ENCODE results near the gene ADK. TPM values are rescaled to one million over a fixed set of nuclear protein-coding genes. Genes with fewer than 3 reads are reported as not detected.

Gene ADK
- total RNA-seq, 1 donor from 2014 or later: 62.0 TPM

DNA sequence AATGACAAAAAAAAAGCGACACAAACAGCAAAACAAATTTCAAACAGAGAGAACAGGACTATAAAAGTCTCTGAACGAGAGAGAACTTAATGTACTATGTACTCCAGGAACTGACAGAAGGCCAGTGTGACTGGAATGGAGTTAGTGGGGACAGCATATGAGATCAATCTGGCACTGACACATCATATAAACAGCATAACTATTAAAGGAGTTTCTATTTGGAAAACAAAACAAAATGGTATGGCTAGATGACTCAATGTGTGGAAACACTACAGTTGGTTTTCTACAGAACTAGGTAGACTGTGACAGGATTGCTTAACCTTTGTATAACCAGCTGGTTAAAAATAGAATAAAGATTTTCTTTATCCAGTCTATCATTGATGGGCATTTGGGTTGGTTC is 442.4 kb downstream of the ADK start:
- Histone ChIP-seq H2AFZ (ENCODE audit: low read depth, low read length) (no peak overlapping the region), H3K27ac (ENCODE audit: low read depth, low read length) (no peak overlapping the region), H4K20me1 (ENCODE audit: insufficient read depth, low read length) (no peaks in the 10 kb centered on the region), H3K4me3 (ENCODE audit: insufficient read depth, low read depth, low read length) (no peak overlapping the region), H3K4me2 (ENCODE audit: low read length) (no peak overlapping the region), H3K4me1 (ENCODE audit: insufficient read depth, low read length) (peaks cover 9% of the 10 kb centered on the region), H3K36me3 (ENCODE audit: insufficient read depth, low read length) (no peaks in the 10 kb centered on the region), H3K9me3 (ENCODE audit: insufficient read depth, low read depth, low read length) (no peaks in the 10 kb centered on the region), H3K79me2 (ENCODE audit: insufficient read depth, low read length) (no peaks in the 10 kb centered on the region), H3K27me3 (ENCODE audit: insufficient read depth, low read length) (no peaks in the 10 kb centered on the region), H3K9ac (ENCODE audit: low read length) (no peak overlapping the region)
- Mint-ChIP-seq H3K4me1 (ENCODE audit: low read depth, unreplicated experiment) (peaks cover 2% of the 10 kb centered on the region), H3K4me3 (ENCODE audit: unreplicated experiment) (no peak overlapping the region), H3K9me3 (ENCODE audit: unreplicated experiment) (no peaks in the 10 kb centered on the region), H3K36me3 (ENCODE audit: low read depth, unreplicated experiment) (peaks cover 1% of the 10 kb centered on the region), H3K27ac (ENCODE audit: unreplicated experiment) (no peak overlapping the region), H3K27me3 (ENCODE audit: low read depth, unreplicated experiment) (no peaks in the 10 kb centered on the region)
- DNase-seq (ENCODE audit: low read depth) (peak; percentile 38), FAIRE-seq (no peak)
- no peak for TF ChIP-seq EZH2 (IDR thresholded peaks at IDR 0.05; ENCODE audit: insufficient read depth, low read length)
- TF ChIP-seq, protein P1, sequence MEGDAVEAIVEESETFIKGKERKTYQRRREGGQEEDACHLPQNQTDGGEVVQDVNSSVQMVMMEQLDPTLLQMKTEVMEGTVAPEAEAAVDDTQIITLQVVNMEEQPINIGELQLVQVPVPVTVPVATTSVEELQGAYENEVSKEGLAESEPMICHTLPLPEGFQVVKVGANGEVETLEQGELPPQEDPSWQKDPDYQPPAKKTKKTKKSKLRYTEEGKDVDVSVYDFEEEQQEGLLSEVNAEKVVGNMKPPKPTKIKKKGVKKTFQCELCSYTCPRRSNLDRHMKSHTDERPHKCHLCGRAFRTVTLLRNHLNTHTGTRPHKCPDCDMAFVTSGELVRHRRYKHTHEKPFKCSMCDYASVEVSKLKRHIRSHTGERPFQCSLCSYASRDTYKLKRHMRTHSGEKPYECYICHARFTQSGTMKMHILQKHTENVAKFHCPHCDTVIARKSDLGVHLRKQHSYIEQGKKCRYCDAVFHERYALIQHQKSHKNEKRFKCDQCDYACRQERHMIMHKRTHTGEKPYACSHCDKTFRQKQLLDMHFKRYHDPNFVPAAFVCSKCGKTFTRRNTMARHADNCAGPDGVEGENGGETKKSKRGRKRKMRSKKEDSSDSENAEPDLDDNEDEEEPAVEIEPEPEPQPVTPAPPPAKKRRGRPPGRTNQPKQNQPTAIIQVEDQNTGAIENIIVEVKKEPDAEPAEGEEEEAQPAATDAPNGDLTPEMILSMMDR (IDR thresholded peaks at IDR 0.05; ENCODE audit: insufficient read depth, low read depth, low read length): no peak

DNA sequence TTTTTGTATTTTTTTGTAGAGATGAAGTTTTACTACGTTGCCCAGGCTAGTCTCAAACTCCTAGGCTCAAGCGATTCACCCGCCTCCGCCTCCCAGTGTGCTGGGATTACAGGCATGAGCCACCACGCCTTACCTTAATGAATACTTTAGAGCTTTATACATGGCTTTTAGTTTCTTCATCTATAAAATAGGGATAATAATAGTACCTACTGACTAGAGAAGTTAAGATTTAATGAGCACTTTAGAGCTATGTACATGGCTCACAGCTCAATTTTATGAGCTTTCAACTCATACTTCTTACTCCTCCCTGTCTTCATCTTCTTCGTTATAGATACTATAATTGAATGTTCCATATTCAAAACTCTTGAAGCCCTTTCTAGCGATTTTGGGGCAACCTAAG is 445.7 kb downstream of the ADK start:
- no peak for FAIRE-seq
- Mint-ChIP-seq H3K27me3 (ENCODE audit: low read depth, unreplicated experiment) (no peaks in the 10 kb centered on the region), H3K4me1 (ENCODE audit: low read depth, unreplicated experiment) (peaks cover 2% of the 10 kb centered on the region), H3K9me3 (ENCODE audit: unreplicated experiment) (no peaks in the 10 kb centered on the region), H3K27ac (ENCODE audit: unreplicated experiment) (no peak overlapping the region), H3K4me3 (ENCODE audit: unreplicated experiment) (no peak overlapping the region), H3K36me3 (ENCODE audit: low read depth, unreplicated experiment) (peaks cover 1% of the 10 kb centered on the region)
- Histone ChIP-seq H3K27ac (ENCODE audit: low read depth, low read length) (no peak overlapping the region), H2AFZ (ENCODE audit: low read depth, low read length) (no peak overlapping the region), H3K4me2 (ENCODE audit: low read length) (no peak overlapping the region), H3K27me3 (ENCODE audit: insufficient read depth, low read length) (no peaks in the 10 kb centered on the region), H3K9me3 (ENCODE audit: insufficient read depth, low read depth, low read length) (no peaks in the 10 kb centered on the region), H3K4me3 (ENCODE audit: insufficient read depth, low read depth, low read length) (no peak overlapping the region), H3K4me1 (ENCODE audit: insufficient read depth, low read length) (peaks cover 4% of the 10 kb centered on the region), H4K20me1 (ENCODE audit: insufficient read depth, low read length) (no peaks in the 10 kb centered on the region), H3K9ac (ENCODE audit: low read length) (no peak overlapping the region), H3K79me2 (ENCODE audit: insufficient read depth, low read length) (no peaks in the 10 kb centered on the region), H3K36me3 (ENCODE audit: insufficient read depth, low read length) (no peaks in the 10 kb centered on the region)
- DNase-seq (ENCODE audit: low read depth): no peak
- no peak for TF ChIP-seq EZH2 (IDR thresholded peaks at IDR 0.05; ENCODE audit: insufficient read depth, low read length)
- TF ChIP-seq, protein P1 (IDR thresholded peaks at IDR 0.05; ENCODE audit: insufficient read depth, low read depth, low read length): no peak

DNA sequence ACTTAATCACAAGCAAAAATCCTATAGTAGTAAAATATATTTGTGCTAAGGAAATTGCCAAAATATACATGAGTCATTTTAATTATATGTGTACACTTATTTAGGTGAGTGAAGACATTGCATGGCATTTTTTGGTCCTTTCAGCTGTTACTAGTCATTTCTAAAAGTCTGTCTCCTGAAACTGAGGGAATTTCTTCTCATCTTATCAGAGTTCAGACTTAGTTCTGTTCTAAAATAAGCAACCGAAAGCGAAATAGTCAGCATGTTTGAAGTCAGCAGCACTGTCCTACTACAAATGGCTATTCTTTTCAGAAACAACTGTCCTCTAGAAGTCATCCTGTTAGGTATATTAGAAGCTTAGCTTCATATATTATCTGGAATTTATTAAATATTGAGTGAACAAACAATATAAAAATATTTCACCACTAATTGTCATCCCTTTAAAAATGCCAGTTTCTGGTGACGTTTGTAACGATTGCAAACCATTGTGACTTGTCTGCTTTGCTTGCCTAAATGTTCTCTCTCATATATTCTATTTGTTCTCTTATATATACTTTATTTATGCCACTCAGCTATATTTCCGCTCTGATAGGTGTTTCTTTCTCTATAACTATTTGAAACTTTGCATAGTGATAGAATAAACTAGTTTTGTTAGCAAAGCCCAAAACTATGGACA is 448.0 kb downstream of the ADK start:
- Histone ChIP-seq H3K27ac (ENCODE audit: low read depth, low read length) (no peak overlapping the region), H3K4me1 (ENCODE audit: insufficient read depth, low read length) (no peaks in the 10 kb centered on the region), H3K36me3 (ENCODE audit: insufficient read depth, low read length) (no peaks in the 10 kb centered on the region), H2AFZ (ENCODE audit: low read depth, low read length) (no peak overlapping the region), H3K9ac (ENCODE audit: low read length) (no peak overlapping the region), H3K27me3 (ENCODE audit: insufficient read depth, low read length) (no peaks in the 10 kb centered on the region), H3K9me3 (ENCODE audit: insufficient read depth, low read depth, low read length) (no peaks in the 10 kb centered on the region), H4K20me1 (ENCODE audit: insufficient read depth, low read length) (no peaks in the 10 kb centered on the region), H3K4me3 (ENCODE audit: insufficient read depth, low read depth, low read length) (no peak overlapping the region), H3K4me2 (ENCODE audit: low read length) (no peak overlapping the region), H3K79me2 (ENCODE audit: insufficient read depth, low read length) (no peaks in the 10 kb centered on the region)
- Mint-ChIP-seq H3K27me3 (ENCODE audit: low read depth, unreplicated experiment) (no peaks in the 10 kb centered on the region), H3K36me3 (ENCODE audit: low read depth, unreplicated experiment) (peaks cover 8% of the 10 kb centered on the region), H3K4me1 (ENCODE audit: low read depth, unreplicated experiment) (no peaks in the 10 kb centered on the region), H3K9me3 (ENCODE audit: unreplicated experiment) (peaks cover 6% of the 10 kb centered on the region), H3K27ac (ENCODE audit: unreplicated experiment) (no peak overlapping the region), H3K4me3 (ENCODE audit: unreplicated experiment) (no peak overlapping the region)
- FAIRE-seq (no peak), DNase-seq (ENCODE audit: low read depth) (peak; percentile 14)
- TF ChIP-seq, protein P1 (IDR thresholded peaks at IDR 0.05; ENCODE audit: insufficient read depth, low read depth, low read length): no peak
- TF ChIP-seq EZH2 (IDR thresholded peaks at IDR 0.05; ENCODE audit: insufficient read depth, low read length): no peak
